A673 (cell line): ENCODE measurements around the gene C16orf46.

Source experiments
- CTCF ChIP-seq: fragments of 300-800, 200-600 bp; sonication (generic); conservative IDR thresholded peaks from 2 replicates; pipeline ENCODE4 v1.5.1; 2017; ENCODE audit warnings: low read depth, mild to moderate bottlenecking, antibody characterized with exemption, low read length, moderate library complexity, mixed read lengths
- EZH2 ChIP-seq: fragments of 200-600 bp; sonication (generic); IDR thresholded peaks from 2 replicates; pipeline ENCODE4 v1.6.1; 2017; ENCODE audit warnings: borderline replicate concordance, low read depth, mild to moderate bottlenecking, mixed read lengths, antibody characterized with exemption, low read length; ENCODE audit not compliant: poor library complexity, severe bottlenecking

GRCh38 chr16:81069063-81069462 is 8.0 kb downstream of the C16orf46 start:
- TF ChIP-seq CTCF = no peak
- TF ChIP-seq EZH2 = no peak
